H9 (cell line): ENCODE results near the gene RNF130. TPM values are rescaled to one million over a fixed set of nuclear protein-coding genes. Genes with fewer than 3 reads are reported as not detected.

Source experiments
- DNase-seq: peaks from one replicate; pipeline ENCODE4 v3.0.0-alpha.2; 2017
- H2AFZ ChIP-seq: one replicate; pipeline ENCODE4 v1.6.1; 2013; ENCODE audit warnings: mild to moderate bottlenecking, low read length, control low read depth, moderate library complexity
- H2AK5ac ChIP-seq: 2 replicates; pipeline ENCODE4 v1.6.1; 2013; ENCODE audit warnings: low read length, control low read depth, mixed read lengths; ENCODE audit not compliant: insufficient read length
- H2BK120ac ChIP-seq: one replicate; pipeline ENCODE4 v1.6.1; 2013; ENCODE audit warnings: low read depth, mild to moderate bottlenecking, low read length, control low read depth, inconsistent platforms; ENCODE audit not compliant: poor library complexity, severe bottlenecking
- H2BK12ac ChIP-seq: 2 replicates; pipeline ENCODE4 v1.6.1; 2013; ENCODE audit warnings: low read length, control low read depth, mixed read lengths, low read depth; ENCODE audit not compliant: insufficient read length
- H2BK15ac ChIP-seq: 2 replicates; pipeline ENCODE4 v1.6.1; 2013; ENCODE audit warnings: low read depth, low read length, control low read depth
- H2BK20ac ChIP-seq: one replicate; pipeline ENCODE4 v1.6.1; 2013; ENCODE audit warnings: low read depth, mild to moderate bottlenecking, low read length, control low read depth, inconsistent platforms; ENCODE audit not compliant: poor library complexity, severe bottlenecking
- H2BK5ac ChIP-seq: 2 replicates; pipeline ENCODE4 v1.6.1; 2013; ENCODE audit warnings: low read length, control low read depth, mixed read lengths; ENCODE audit not compliant: insufficient read length
- H3K14ac ChIP-seq: 2 replicates; pipeline ENCODE4 v1.6.1; 2013; ENCODE audit warnings: low read length, control low read depth; ENCODE audit not compliant: insufficient read depth
- H3K18ac ChIP-seq: 2 replicates; pipeline ENCODE4 v1.6.1; 2013; ENCODE audit warnings: low read depth, mild to moderate bottlenecking, mixed read lengths, low read length, control low read depth; ENCODE audit not compliant: insufficient read length
- H3K23ac ChIP-seq: 2 replicates; pipeline ENCODE4 v1.6.1; 2013; ENCODE audit warnings: low read length, control low read depth, mixed read lengths, low read depth; ENCODE audit not compliant: insufficient read length
- H3K23me2 ChIP-seq: 2 replicates; pipeline ENCODE4 v1.6.1; 2013; ENCODE audit warnings: low read depth, mild to moderate bottlenecking, mixed read lengths, low read length, control low read depth; ENCODE audit not compliant: insufficient read length, poor library complexity, severe bottlenecking
- H3K27ac ChIP-seq: 2 replicates; pipeline ENCODE4 v1.5.1; 2013; ENCODE audit warnings: low read length, control low read depth, mixed read lengths, low read depth; ENCODE audit not compliant: insufficient read length
- H3K27me3 ChIP-seq: 2 replicates; pipeline ENCODE4 v1.6.1; 2013; ENCODE audit warnings: low read length, control low read depth, inconsistent platforms; ENCODE audit not compliant: insufficient read depth
- H3K4ac ChIP-seq: 2 replicates; pipeline ENCODE4 v1.6.1; 2013; ENCODE audit warnings: low read depth, mild to moderate bottlenecking, control low read depth, inconsistent platforms, low read length, moderate library complexity
- H3K4me1 ChIP-seq: 2 replicates; pipeline ENCODE4 v1.6.1; 2013; ENCODE audit warnings: low read length, control low read depth, inconsistent platforms; ENCODE audit not compliant: insufficient read depth
- H3K4me2 ChIP-seq: 2 replicates; pipeline ENCODE4 v1.6.1; 2013; ENCODE audit warnings: low read length, control low read depth, mixed read lengths; ENCODE audit not compliant: insufficient read length, insufficient read depth
- H3K56ac ChIP-seq: 2 replicates; pipeline ENCODE4 v1.6.1; 2013; ENCODE audit warnings: low read depth, mild to moderate bottlenecking, mixed read lengths, low read length, control low read depth; ENCODE audit not compliant: insufficient read length
- H3K79me1 ChIP-seq: 2 replicates; pipeline ENCODE4 v1.6.1; 2013; ENCODE audit warnings: low read depth, mild to moderate bottlenecking, moderate library complexity, low read length, control low read depth, inconsistent platforms; ENCODE audit not compliant: insufficient read depth, poor library complexity, severe bottlenecking
- H3K79me2 ChIP-seq: 2 replicates; pipeline ENCODE4 v1.6.1; 2013; ENCODE audit warnings: low read length, control low read depth, inconsistent platforms; ENCODE audit not compliant: insufficient read depth
- H3K9ac ChIP-seq: 2 replicates; pipeline ENCODE4 v1.6.1; 2013; ENCODE audit warnings: low read length, control low read depth, mixed read lengths; ENCODE audit not compliant: insufficient read length; ENCODE audit errors: extremely low read depth
- H3K9me3 ChIP-seq: one replicate; pipeline ENCODE4 v1.6.1; 2013; ENCODE audit warnings: low read depth, low read length, inconsistent platforms; ENCODE audit not compliant: control insufficient read depth
- H3T11ph ChIP-seq: one replicate; pipeline ENCODE4 v1.6.1; 2013; ENCODE audit warnings: mild to moderate bottlenecking, low read length, control low read depth, inconsistent platforms
- H4K20me1 ChIP-seq: one replicate; pipeline ENCODE4 v1.6.1; 2013; ENCODE audit not compliant: control insufficient read depth, insufficient read length, insufficient read depth
- H4K5ac ChIP-seq: 2 replicates; pipeline ENCODE4 v1.6.1; 2013; ENCODE audit warnings: low read depth, mild to moderate bottlenecking, mixed read lengths, low read length, control low read depth; ENCODE audit not compliant: insufficient read length
- H4K8ac ChIP-seq: replicated peaks from 2 replicates; pipeline ENCODE4 v1.6.1; 2013; ENCODE audit warnings: low read length, control low read depth, mixed read lengths, low read depth; ENCODE audit not compliant: insufficient read length
- H4K91ac ChIP-seq: 2 replicates; pipeline ENCODE4 v1.6.1; 2013; ENCODE audit warnings: low read depth, mild to moderate bottlenecking, moderate library complexity, mixed read lengths, low read length, control low read depth; ENCODE audit not compliant: insufficient read length
- H3K27ac Mint-ChIP-seq, 3 experiments: 2 replicates in 2 of 3; 3 replicates in 1 of 3; pipeline ENCODE4 v1.8.0; 2020 to 2021; ENCODE audit warnings: mixed read lengths in 3 of 3, mild to moderate bottlenecking in 1 of 3, moderate library complexity in 1 of 3
- H3K27me3 Mint-ChIP-seq: 2 replicates; pipeline ENCODE4 v1.8.0; 2021; ENCODE audit warnings: low read depth, mild to moderate bottlenecking, moderate library complexity, mixed read lengths
- H3K36me3 Mint-ChIP-seq, 3 experiments: 2 replicates in 2 of 3; 3 replicates in 1 of 3; pipeline ENCODE4 v1.8.0; 2020 to 2021; ENCODE audit warnings: low read depth in 3 of 3, mixed read lengths in 3 of 3; ENCODE audit not compliant: insufficient read depth in 1 of 3
- H3K4me1 Mint-ChIP-seq, 2 experiments: 2 replicates each; pipeline ENCODE4 v1.8.0; 2020; ENCODE audit warnings: mixed read lengths in 2 of 2
- H3K4me3 Mint-ChIP-seq, 2 experiments: 2 replicates in 1 of 2; 3 replicates in 1 of 2; pipeline ENCODE4 v1.8.0; 2020 to 2021; ENCODE audit warnings: mild to moderate bottlenecking in 2 of 2, mixed read lengths in 2 of 2, moderate library complexity in 1 of 2
- H3K9me3 Mint-ChIP-seq, 2 experiments: 2 replicates in 1 of 2; 3 replicates in 1 of 2; pipeline ENCODE4 v1.8.0; 2020; ENCODE audit warnings: mild to moderate bottlenecking in 2 of 2, mixed read lengths in 2 of 2, moderate library complexity in 1 of 2
- CTCF ChIP-seq: fragments of 200-600 bp; sonication (generic); conservative IDR thresholded peaks from 3 replicates; pipeline ENCODE4 v1.8.0; 2021; ENCODE audit warnings: antibody characterized with exemption, mild to moderate bottlenecking
- WGBS: extraction: QIAGEN DNeasy Blood & Tissue Kit; methylation state at CpG from one replicate; pipeline ENCODE4 v1.1.7; 2013; ENCODE audit warnings: missing lambda C conversion rate, low lambda C conversion rate, mixed read lengths; ENCODE audit not compliant: insufficient read length; ENCODE audit errors: extremely low coverage; 5-methylcytosine and 5-hydroxymethylcytosine counted together
- total RNA-seq: library from RNA; stranded (reverse); gene quantifications from 2 replicates; pipeline ENCODE4 v1.2.1, GENCODE V29; 2021

Gene RNF130
- total RNA-seq, 1 experiment from 2014 or later, result 80.0 TPM

- Histone ChIP-seq H3K4me1 (no peaks in the 10 kb centered on the region), H3K27ac (no peak overlapping the region), H4K20me1 (no peaks in the 10 kb centered on the region), H2BK12ac (no peak overlapping the region), H3K4me2 (no peak overlapping the region), H3K9ac (no peak overlapping the region), H3K23me2 (no peaks in the 10 kb centered on the region), H3K18ac (no peak overlapping the region), H4K8ac (no peak overlapping the region), H2AFZ (no peak overlapping the region), H2BK20ac (no peak overlapping the region), H3K9me3 (no peaks in the 10 kb centered on the region), H3T11ph (no peak overlapping the region), H4K91ac (no peak overlapping the region), H3K14ac (no peak overlapping the region), H2AK5ac (no peak overlapping the region), H3K4ac (no peak overlapping the region), H4K5ac (no peak overlapping the region), H3K79me2 (no peaks in the 10 kb centered on the region), H3K56ac (no peak overlapping the region), H2BK120ac (no peak overlapping the region), H2BK15ac (no peak overlapping the region), H3K27me3 (no peaks in the 10 kb centered on the region), H3K23ac (no peak overlapping the region), H3K79me1 (no peaks in the 10 kb centered on the region), H2BK5ac (no peak overlapping the region)
- H3K4me3 Mint-ChIP-seq, result no peak overlapping the region
- no peaks in the 10 kb centered on the region; a peak in 1 of 5 replicates for H3K9me3 Mint-ChIP-seq
- WGBS, result no CpG with 5 or more reads among the region's 12 CpGs
- H3K27ac Mint-ChIP-seq, result no peak overlapping the region; a peak in 1 of 7 replicates
- DNase-seq, result no peak
- H3K4me1 Mint-ChIP-seq, result peaks cover 0 to 11% of the 10 kb centered on the region in 2 experiments; a peak in 2 of 4 replicates
- peaks cover 0 to 2% (median 0%) of the 10 kb centered on the region in 3 experiments; a peak in 1 of 7 replicates for H3K36me3 Mint-ChIP-seq
- H3K27me3 Mint-ChIP-seq, result no peaks in the 10 kb centered on the region; the same call in 1 of the 2 replicates
- TF ChIP-seq CTCF, result no peak
These were observed 48.3 kb upstream of the RNF130 start for GRCh38 chr5:180119903-180120236.
